Upper lobe of left lung (tissue), 4 donors: ENCODE results near the gene COL12A1.

ENCODE experiments used
- CTCF ChIP-seq, 6 experiments: fragments of 450-650 bp in 4 of 6; fragments of 200-600 bp in 2 of 6; sonication (generic) in 2 of 6; IDR thresholded peaks; one replicate each; pipeline ENCODE4 v1.5.1; 2016 to 2019; ENCODE audit warnings: antibody characterized with exemption in 6 of 6
- EP300 ChIP-seq, 4 donors: sonication (generic); formaldehyde crosslinking; IDR thresholded peaks; one replicate each; pipeline ENCODE4 v1.5.1; 2017; ENCODE audit warnings: antibody characterized with exemption in 4 of 4, control low read depth in 2 of 4
- POLR2A ChIP-seq, 4 donors: fragments of 450-650 bp; IDR thresholded peaks; one replicate each; pipeline ENCODE4 v1.5.1; 2016 to 2017; ENCODE audit warnings: antibody characterized with exemption in 4 of 4, mild to moderate bottlenecking in 2 of 4

GRCh38 chr6:75085931-75086635, 119.8 kb downstream of the COL12A1 start:
- TF ChIP-seq CTCF (IDR thresholded peaks at IDR 0.05), result no peak
- no peak for TF ChIP-seq EP300 (IDR thresholded peaks at IDR 0.05)
- TF ChIP-seq POLR2A (IDR thresholded peaks at IDR 0.05), result no peak
